ENCODE data around the gene ANKRD9.
A peak's percentile ranks its signal among the peaks of the same experiment; 100 is the strongest.
"Not testable (repeated sequence)": the region's sequence is repeated elsewhere in the genome, so short reads cannot be mapped to it uniquely, and the experiment has no call there.

Gene ANKRD9

DNA sequence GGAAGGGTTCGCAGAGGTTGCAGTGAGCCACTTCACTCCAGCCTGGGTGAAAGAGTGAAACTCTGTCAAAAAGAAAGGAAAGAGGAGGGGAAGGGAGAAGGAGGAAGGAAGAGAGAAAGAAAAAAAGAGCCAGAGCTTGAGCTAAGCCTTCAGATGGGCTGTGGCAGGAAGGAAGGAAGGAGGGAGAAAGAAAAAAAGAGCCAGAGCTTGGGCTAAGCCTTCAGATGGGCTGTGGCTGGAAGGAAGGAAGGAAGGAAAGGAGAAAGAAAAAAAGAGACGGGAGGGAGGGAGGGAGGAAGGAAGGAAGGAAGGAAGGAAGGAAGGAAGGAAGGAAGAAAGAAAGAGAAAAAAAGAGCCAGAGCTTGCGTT lies 13.6 kb upstream of the ANKRD9 start:
- no peak for ATAC-seq
- TF ChIP-seq ESRRG (CRISPR knock-in tag; IDR thresholded peaks at IDR 0.05): no peak
- no peak for TF ChIP-seq TSHZ2 (CRISPR knock-in tag; IDR thresholded peaks at IDR 0.05)

DNA sequence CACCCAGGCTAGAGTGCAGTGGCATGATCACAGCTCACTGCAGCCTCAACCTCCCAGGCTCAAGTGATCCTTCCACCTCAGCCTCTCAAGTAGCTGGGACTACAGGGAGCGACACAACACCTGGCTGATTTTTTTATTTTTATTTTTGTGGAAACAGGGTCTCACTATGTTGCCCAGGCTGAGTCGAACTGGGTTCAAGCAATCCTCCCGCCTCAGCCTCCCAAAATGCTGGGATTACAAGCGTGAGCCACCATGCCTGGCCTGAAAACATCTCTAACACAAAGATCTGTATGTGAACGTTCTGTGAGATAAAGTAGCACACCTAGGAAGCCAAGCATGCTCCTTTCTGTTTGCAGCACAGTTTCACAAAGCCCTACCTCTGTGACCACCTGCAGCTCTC lies 10.1 kb upstream of the ANKRD9 start:
- ATAC-seq: not testable (repeated sequence)

DNA sequence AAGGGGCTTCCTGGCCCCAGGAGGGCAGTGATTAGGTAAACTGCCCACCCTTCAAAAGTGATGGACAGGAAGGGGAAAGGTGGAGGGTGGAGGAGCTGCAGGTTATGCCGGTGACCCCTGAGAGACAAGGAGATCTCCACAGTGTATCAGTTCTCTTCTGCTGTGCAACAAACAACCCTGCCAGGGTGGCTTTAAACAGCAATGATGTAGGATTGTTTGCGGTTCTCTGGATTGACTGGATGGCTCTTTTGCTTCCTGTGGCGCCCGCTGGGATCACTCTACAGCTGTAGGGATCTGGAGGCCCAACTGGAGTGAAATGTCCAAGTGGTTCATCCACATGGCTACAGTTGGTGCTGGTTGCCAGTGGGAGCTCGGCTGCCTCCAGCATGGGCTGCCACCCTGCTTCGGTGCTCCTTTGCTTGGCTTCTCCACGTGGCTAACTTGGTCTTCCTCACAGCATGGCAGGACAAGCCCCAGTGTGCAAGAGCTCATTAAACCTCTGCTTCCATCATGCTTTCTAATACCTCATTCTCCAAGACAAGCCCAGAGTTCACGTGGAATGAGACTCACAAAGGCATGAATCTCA lies 8.6 kb upstream of the ANKRD9 start:
- TF ChIP-seq ESRRG (CRISPR knock-in tag; IDR thresholded peaks at IDR 0.05) (no peak), ZFP30 (CRISPR knock-in tag; IDR thresholded peaks at IDR 0.05) (no peak), TCF4 (CRISPR knock-in tag; IDR thresholded peaks at IDR 0.05; ENCODE audit: borderline replicate concordance) (no peak), SNAI2 (CRISPR knock-in tag; IDR thresholded peaks at IDR 0.05) (no peak), TOX (CRISPR knock-in tag; IDR thresholded peaks at IDR 0.05; ENCODE audit: borderline replicate concordance) (no peak), TSHZ2 (CRISPR knock-in tag; IDR thresholded peaks at IDR 0.05) (no peak), RARB (CRISPR knock-in tag; IDR thresholded peaks at IDR 0.05) (no peak), ZC3H10 (CRISPR knock-in tag; IDR thresholded peaks at IDR 0.05) (no peak), CREB5 (CRISPR knock-in tag; IDR thresholded peaks at IDR 0.05; ENCODE audit: low read depth) (no peak), BACH2 (CRISPR knock-in tag; IDR thresholded peaks at IDR 0.05; ENCODE audit: borderline replicate concordance) (no peak), GLIS3 (CRISPR knock-in tag; IDR thresholded peaks at IDR 0.05) (no peak), POU6F1 (CRISPR knock-in tag; IDR thresholded peaks at IDR 0.05; ENCODE audit: borderline replicate concordance, low read depth) (no peak), ZNF70 (CRISPR knock-in tag; IDR thresholded peaks at IDR 0.05) (no peak)

GRCh38 chr14:102517392-102518062 lies 8.0 kb upstream of the ANKRD9 start:
- peak; percentile 7; the same call in 1 of the 3 replicates for ATAC-seq
- TF ChIP-seq BACH2 (CRISPR knock-in tag; IDR thresholded peaks at IDR 0.05; ENCODE audit: borderline replicate concordance): no peak
- TF ChIP-seq, protein P1, sequence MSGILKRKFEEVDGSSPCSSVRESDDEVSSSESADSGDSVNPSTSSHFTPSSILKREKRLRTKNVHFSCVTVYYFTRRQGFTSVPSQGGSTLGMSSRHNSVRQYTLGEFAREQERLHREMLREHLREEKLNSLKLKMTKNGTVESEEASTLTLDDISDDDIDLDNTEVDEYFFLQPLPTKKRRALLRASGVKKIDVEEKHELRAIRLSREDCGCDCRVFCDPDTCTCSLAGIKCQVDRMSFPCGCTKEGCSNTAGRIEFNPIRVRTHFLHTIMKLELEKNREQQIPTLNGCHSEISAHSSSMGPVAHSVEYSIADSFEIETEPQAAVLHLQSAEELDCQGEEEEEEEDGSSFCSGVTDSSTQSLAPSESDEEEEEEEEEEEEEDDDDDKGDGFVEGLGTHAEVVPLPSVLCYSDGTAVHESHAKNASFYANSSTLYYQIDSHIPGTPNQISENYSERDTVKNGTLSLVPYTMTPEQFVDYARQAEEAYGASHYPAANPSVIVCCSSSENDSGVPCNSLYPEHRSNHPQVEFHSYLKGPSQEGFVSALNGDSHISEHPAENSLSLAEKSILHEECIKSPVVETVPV (CRISPR knock-in tag; IDR thresholded peaks at IDR 0.05): no peak
- TF ChIP-seq ESRRG (CRISPR knock-in tag; IDR thresholded peaks at IDR 0.05): no peak
- no peak for TF ChIP-seq CSDC2 (CRISPR knock-in tag; IDR thresholded peaks at IDR 0.05)
- TF ChIP-seq ARNTL (CRISPR knock-in tag; IDR thresholded peaks at IDR 0.05; ENCODE audit: borderline replicate concordance, low read depth): no peak
- no peak for TF ChIP-seq TSHZ2 (CRISPR knock-in tag; IDR thresholded peaks at IDR 0.05)
- no peak for TF ChIP-seq ZFP30 (CRISPR knock-in tag; IDR thresholded peaks at IDR 0.05)
- no peak for TF ChIP-seq ZNF8 (CRISPR knock-in tag; IDR thresholded peaks at IDR 0.05)
- TF ChIP-seq PATZ1 (CRISPR knock-in tag; IDR thresholded peaks at IDR 0.05; ENCODE audit: borderline replicate concordance): no peak
- no peak for TF ChIP-seq GLIS3 (CRISPR knock-in tag; IDR thresholded peaks at IDR 0.05)
- no peak for TF ChIP-seq ISL1 (CRISPR knock-in tag; IDR thresholded peaks at IDR 0.05)
- TF ChIP-seq TCF4 (CRISPR knock-in tag; IDR thresholded peaks at IDR 0.05; ENCODE audit: borderline replicate concordance): no peak
- TF ChIP-seq SNAI2 (CRISPR knock-in tag; IDR thresholded peaks at IDR 0.05): no peak

More for the DNA sequence above, 8.6 kb upstream of the ANKRD9 start:
- no peak for ATAC-seq
